Measurements from ENCODE around the gene STXBP5.

The STXBP5 gene

DNA sequence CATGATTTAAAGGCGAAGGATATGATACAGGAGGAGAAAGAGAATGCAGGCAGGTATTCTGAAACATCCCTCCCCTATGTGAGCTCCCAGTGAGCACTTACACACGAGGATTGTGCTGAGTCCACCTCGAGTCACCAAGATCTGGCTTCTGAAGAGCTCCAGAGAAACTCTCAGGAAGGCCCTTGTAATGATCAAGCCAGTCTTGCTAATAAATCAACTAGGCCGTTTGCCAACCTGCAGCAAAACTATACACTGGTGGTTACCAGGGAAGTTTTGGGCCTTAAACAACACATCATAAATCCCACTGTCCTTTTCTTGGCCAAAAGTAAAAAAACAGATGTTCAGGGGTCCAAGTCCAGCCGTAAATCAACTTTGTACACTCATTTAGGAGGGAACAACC lies 79.2 kb downstream of the STXBP5 start:
- no peak overlapping the region for H3K4me2 ChIP-seq (ENCODE audit: low read length)
- H4K20me1 ChIP-seq (ENCODE audit: insufficient read depth, low read length): no peaks in the 10 kb centered on the region
- no peak overlapping the region for H2AFZ ChIP-seq (ENCODE audit: low read depth, low read length)
- H3K9me3 ChIP-seq (ENCODE audit: insufficient read depth, low read length): no peaks in the 10 kb centered on the region
- no peak overlapping the region for H3K27ac ChIP-seq (ENCODE audit: low read length)
- no peaks in the 10 kb centered on the region for H3K27me3 ChIP-seq (ENCODE audit: low read depth, low read length)
- TF ChIP-seq EZH2phosphoT487 (IDR thresholded peaks at IDR 0.05; ENCODE audit: low read depth) (no peak), CTCF (IDR thresholded peaks at IDR 0.05; ENCODE audit: low read depth, low read length) (no peak)
- no peaks in the 10 kb centered on the region for H3K79me2 ChIP-seq (ENCODE audit: low read length)
- H3K4me3 ChIP-seq (ENCODE audit: low read length): no peak overlapping the region
- no peak overlapping the region for H3K9ac ChIP-seq (ENCODE audit: low read length)
- H3K4me1 ChIP-seq (ENCODE audit: low read length): 0 out of 2 replicates have a peak, but pooled peaks cover 3% of the 10 kb centered on the region
- H3K36me3 ChIP-seq (replicated peaks; ENCODE audit: low read depth, low read length): peaks cover 4% of the 10 kb centered on the region

- no peaks in the 10 kb centered on the region for H3K36me3 ChIP-seq (replicated peaks; ENCODE audit: low read depth, low read length)
- no peaks in the 10 kb centered on the region for H3K79me2 ChIP-seq (ENCODE audit: low read length)
- H3K9me3 ChIP-seq (ENCODE audit: insufficient read depth, low read length): no peaks in the 10 kb centered on the region
- no peak overlapping the region for H3K4me2 ChIP-seq (ENCODE audit: low read length)
- no peak overlapping the region for H3K9ac ChIP-seq (ENCODE audit: low read length)
- H3K4me3 ChIP-seq (ENCODE audit: low read length): no peak overlapping the region
- H4K20me1 ChIP-seq (ENCODE audit: insufficient read depth, low read length): no peaks in the 10 kb centered on the region
- no peaks in the 10 kb centered on the region for H3K27me3 ChIP-seq (ENCODE audit: low read depth, low read length)
- H2AFZ ChIP-seq (ENCODE audit: low read depth, low read length): no peak overlapping the region
- no peak overlapping the region for H3K27ac ChIP-seq (ENCODE audit: low read length)
- TF ChIP-seq CTCF (IDR thresholded peaks at IDR 0.05; ENCODE audit: low read depth, low read length) (peak; percentile 47), EZH2phosphoT487 (IDR thresholded peaks at IDR 0.05; ENCODE audit: low read depth) (no peak)
- H3K4me1 ChIP-seq (ENCODE audit: low read length): 0 out of 2 replicates have a peak, but pooled peaks cover 3% of the 10 kb centered on the region
Observed at GRCh38 chr6:147285087-147285855, 81.1 kb downstream of the STXBP5 start.

DNA sequence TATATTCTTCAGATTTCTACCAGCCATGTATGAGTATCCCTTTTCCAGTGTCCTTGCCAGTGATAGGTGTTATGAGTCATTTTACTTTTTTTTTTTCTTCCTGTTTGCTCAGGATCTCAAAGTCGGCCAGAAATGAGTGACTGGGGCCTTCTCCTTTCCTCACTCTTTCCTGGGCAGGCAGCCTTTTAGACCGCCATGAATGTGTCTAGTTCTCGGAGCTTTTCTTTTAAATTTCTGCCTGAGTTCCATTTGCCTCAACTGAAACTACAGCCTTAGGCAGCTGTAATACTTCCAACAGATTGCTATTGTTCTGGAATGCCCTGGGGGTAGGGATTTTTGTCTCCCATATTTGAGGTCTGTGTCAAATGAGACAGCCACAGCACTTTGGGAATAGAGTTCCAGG lies 83.7 kb downstream of the STXBP5 start:
- Histone ChIP-seq H3K9me3 (ENCODE audit: insufficient read depth, low read length) (no peaks in the 10 kb centered on the region), H3K4me1 (ENCODE audit: low read length) (0 out of 2 replicates have a peak, but pooled peaks cover 3% of the 10 kb centered on the region), H3K27me3 (ENCODE audit: low read depth, low read length) (no peaks in the 10 kb centered on the region), H3K4me3 (ENCODE audit: low read length) (no peak overlapping the region), H3K4me2 (ENCODE audit: low read length) (no peak overlapping the region), H3K36me3 (replicated peaks; ENCODE audit: low read depth, low read length) (no peaks in the 10 kb centered on the region), H4K20me1 (ENCODE audit: insufficient read depth, low read length) (no peaks in the 10 kb centered on the region), H3K79me2 (ENCODE audit: low read length) (no peaks in the 10 kb centered on the region), H2AFZ (ENCODE audit: low read depth, low read length) (no peak overlapping the region), H3K27ac (ENCODE audit: low read length) (no peak overlapping the region), H3K9ac (ENCODE audit: low read length) (no peak overlapping the region)
- TF ChIP-seq EZH2phosphoT487 (IDR thresholded peaks at IDR 0.05; ENCODE audit: low read depth) (no peak), CTCF (IDR thresholded peaks at IDR 0.05; ENCODE audit: low read depth, low read length) (no peak)

DNA sequence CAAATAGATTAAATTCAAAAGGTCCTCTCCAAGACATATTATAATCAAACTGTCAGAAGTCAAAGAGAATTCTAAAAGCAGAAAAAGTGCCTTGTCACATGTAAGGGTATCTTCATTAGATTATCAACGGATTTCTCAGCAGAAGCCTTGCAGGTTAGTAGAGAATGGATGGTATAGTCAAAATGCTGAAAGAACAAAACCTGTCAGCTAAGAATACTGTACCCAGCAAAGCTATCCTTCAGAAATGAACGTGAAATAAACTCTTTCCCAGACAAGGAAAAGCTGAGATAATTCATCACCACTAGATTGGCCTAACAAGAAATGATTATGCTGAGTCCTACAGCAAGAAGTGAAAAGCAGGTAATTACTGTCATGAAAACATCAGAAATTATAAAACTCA lies 92.9 kb downstream of the STXBP5 start:
- TF ChIP-seq EZH2phosphoT487 (IDR thresholded peaks at IDR 0.05; ENCODE audit: low read depth): no peak
- TF ChIP-seq CTCF (IDR thresholded peaks at IDR 0.05; ENCODE audit: low read depth, low read length): no peak
- no peaks in the 10 kb centered on the region for H3K79me2 ChIP-seq (ENCODE audit: low read length)
- no peaks in the 10 kb centered on the region for H3K27me3 ChIP-seq (ENCODE audit: low read depth, low read length)
- no peak overlapping the region for H3K4me2 ChIP-seq (ENCODE audit: low read length)
- H3K4me3 ChIP-seq (ENCODE audit: low read length): no peak overlapping the region
- H4K20me1 ChIP-seq (ENCODE audit: insufficient read depth, low read length): no peaks in the 10 kb centered on the region
- no peaks in the 10 kb centered on the region for H3K4me1 ChIP-seq (ENCODE audit: low read length)
- H2AFZ ChIP-seq (ENCODE audit: low read depth, low read length): no peak overlapping the region
- H3K9ac ChIP-seq (ENCODE audit: low read length): no peak overlapping the region
- H3K9me3 ChIP-seq (ENCODE audit: insufficient read depth, low read length): no peaks in the 10 kb centered on the region
- H3K36me3 ChIP-seq (replicated peaks; ENCODE audit: low read depth, low read length): peaks cover 10% of the 10 kb centered on the region
- H3K27ac ChIP-seq (ENCODE audit: low read length): no peak overlapping the region
